HG03196 (cell line): ENCODE data around the gene PATZ1.
"Not testable (repeated sequence)": the region's sequence is repeated elsewhere in the genome, so short reads cannot be mapped to it uniquely, and the experiment has no call there.

Source experiments
- ATAC-seq: cut with Tn5 transposase; IDR thresholded peaks from one replicate; pipeline ENCODE4 v1.9.1; 2021; ENCODE audit not compliant: unreplicated experiment

The PATZ1 gene

GRCh38 chr22:31346255-31346732 lies at the start of gene PATZ1:
PATZ1 (minus strand) TSS chr22:31346346; CDS start chr22:31345602, 744 bp downstream.
- ATAC-seq: peak; percentile 4

- no peak for ATAC-seq
These were observed 48.2 kb upstream of the PATZ1 start for GRCh38 chr22:31394326-31394725.

DNA sequence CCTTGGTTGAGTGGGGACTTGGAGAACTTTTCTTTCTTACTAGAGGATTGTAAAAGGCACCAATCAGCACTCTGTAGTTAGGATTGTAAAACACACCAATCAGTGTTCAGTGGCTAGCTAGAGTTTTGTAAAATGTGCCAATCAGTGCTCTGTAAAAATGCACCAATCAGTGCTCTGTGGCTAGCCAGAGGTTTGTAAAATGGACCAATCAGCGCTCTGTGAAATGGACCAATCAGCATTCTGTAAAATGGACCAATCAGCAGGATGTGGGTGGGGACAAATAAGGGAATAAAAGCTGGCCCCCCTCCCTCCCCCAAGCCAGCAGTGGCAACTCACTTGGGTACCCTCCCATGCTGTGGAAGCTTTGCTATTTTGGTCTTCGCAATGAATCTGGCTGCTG lies 47.7 kb upstream of the PATZ1 start:
- ATAC-seq: no peak

- ATAC-seq: not testable (repeated sequence)
These were observed 32.5 kb upstream of the PATZ1 start for GRCh38 chr22:31378651-31379050.

GRCh38 chr22:31378123-31378522 lies 32.0 kb upstream of the PATZ1 start:
- no peak for ATAC-seq

DNA sequence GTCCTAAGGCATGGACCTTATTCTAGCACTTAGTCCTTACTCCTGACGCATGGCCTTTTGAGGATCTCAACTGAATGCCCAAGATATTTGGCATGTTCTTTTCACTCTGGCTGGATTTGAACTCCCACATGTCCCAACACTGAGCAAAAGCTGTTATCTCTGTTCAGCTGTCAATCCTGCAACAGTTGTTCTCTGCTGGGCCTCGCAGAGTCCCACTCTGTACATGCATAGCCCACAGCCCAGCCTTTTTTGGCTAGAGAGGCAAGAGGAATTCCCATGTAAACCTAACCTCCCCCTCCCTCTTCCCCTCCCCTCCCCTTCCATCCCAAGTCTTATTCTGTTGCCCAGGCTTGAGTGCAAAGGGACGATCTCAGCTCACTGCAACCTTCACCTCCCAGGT lies 31.5 kb upstream of the PATZ1 start:
- no peak for ATAC-seq

- no peak for ATAC-seq
These were observed 21.3 kb upstream of the PATZ1 start for GRCh38 chr22:31367426-31367825.

DNA sequence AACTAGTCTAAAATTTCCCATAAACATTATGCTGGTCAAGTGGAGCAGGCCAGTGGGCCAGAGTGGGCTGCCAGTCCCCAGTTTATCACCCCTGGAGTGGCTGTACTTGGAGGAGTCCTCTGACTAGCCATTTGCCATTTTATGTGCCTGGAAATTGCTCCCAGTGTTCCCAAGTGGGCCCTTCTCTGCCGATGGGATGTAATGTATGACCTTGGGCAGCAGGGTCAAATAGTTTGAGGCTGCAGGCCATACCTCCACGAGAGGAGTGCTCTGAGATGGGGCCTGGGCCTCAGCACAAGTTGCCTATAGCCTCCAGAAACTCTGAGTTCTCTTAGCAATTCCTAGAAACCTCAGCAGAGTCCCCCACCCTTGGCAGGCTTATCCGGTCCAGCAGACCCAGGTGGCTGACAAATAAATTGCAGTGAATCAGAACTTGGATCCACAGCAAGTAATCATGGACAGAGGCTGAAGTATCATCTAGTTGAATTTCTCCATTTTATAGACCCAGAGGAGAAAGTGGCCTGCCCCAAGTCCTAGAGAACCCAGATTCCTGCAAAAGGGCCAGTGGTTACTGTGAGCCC lies 17.8 kb upstream of the PATZ1 start:
- ATAC-seq: no peak

- no peak for ATAC-seq
These were observed 15.6 kb upstream of the PATZ1 start for GRCh38 chr22:31361743-31362142.

- ATAC-seq: no peak
These were observed 13.9 kb upstream of the PATZ1 start for GRCh38 chr22:31360029-31360428.

DNA sequence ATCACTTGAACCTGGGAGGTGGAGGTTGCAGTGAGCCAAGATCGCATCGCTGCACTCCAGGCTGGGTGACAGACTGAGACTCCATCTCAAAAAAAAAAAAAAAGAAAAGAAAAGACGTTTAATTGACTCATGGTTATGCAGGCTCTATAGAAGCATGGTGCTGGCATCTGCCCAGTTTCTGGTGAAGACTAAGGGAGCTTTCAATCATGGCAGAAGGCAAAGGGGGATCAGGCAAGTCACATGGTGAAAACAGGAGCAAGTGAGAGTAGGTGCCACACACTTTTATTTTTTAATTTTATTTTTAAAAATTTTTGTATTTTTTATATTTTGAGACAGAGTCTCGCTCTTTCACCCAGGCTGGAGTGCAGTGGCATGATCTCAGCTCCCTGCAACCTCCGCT lies 8.4 kb upstream of the PATZ1 start:
- no peak for ATAC-seq

- ATAC-seq: no peak
These were observed 4.3 kb upstream of the PATZ1 start for GRCh38 chr22:31350410-31350863.

GRCh38 chr22:31349960-31350359 lies 3.8 kb upstream of the PATZ1 start:
- ATAC-seq: no peak

GRCh38 chr22:31348766-31349165 lies 2.6 kb upstream of the PATZ1 start:
- no peak for ATAC-seq

- not testable (repeated sequence) for ATAC-seq
These were observed 1.8 kb upstream of the PATZ1 start for GRCh38 chr22:31348009-31348337.

DNA sequence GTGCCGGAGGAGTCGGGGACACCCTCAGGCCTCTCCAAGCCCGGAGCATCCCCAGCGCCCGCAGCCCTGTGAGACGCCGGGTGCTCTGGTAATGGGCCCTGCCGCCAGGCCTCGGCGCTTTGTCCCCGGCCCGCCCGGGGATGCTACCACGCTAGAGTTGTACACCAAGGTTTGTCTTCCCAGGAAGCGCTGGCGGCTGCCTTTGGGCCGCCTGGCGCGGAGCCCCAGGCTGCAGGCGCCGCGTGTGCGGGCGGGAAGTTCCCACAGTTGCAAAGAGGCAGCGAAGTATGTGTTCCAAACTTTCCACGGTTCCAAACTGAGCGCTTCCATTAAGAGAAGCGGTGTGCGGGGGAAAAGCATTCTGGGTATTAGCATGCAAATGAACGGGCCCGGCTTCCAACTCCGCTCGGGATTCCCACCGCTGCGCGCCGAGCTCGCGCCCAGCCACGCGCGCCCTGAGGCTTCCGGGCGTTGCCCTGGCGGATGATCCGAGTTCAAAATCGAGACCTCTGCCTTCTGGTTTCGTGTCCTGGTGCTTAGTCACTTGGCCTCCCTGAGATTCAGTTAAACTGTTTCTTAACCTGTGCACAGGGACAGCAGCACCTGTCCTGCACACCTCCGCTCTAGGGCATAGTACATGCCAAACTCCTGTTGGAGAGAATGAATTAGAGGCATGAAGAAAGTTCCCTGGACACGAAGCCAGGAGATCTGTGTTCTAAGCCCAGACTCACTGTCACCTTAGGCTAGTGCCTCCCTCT lies 1.3 kb upstream of the PATZ1 start:
- no peak for ATAC-seq

- no peak for ATAC-seq
These were observed 646 bp upstream of the PATZ1 start for GRCh38 chr22:31346733-31347250.

GRCh38 chr22:31345331-31346254 lies 553 bp downstream of the PATZ1 start:
- peak; percentile 49 for ATAC-seq

GRCh38 chr22:31344578-31345330 lies 1.4 kb downstream of the PATZ1 start:
- no peak for ATAC-seq

GRCh38 chr22:31344256-31344577 lies 1.9 kb downstream of the PATZ1 start:
- no peak for ATAC-seq
